Keratinocyte (primary cell): ENCODE measurements around the gene PDCD1LG2. TPM values are rescaled to one million over a fixed set of nuclear protein-coding genes. Genes with fewer than 3 reads are reported as not detected.

Source experiments
- DNase-seq: peaks from one replicate; pipeline ENCODE4 v3.0.0-alpha.2; 2011; ENCODE audit warnings: low read depth, missing footprints, low spot score
- FAIRE-seq: peaks from 2 replicates; lab custom pipeline; 2011; peaks lifted over from hg19 to GRCh38; lab: Jason Lieb, UNC
- H2AFZ ChIP-seq: 2 replicates; pipeline ENCODE4 v1.6.0; 2012; ENCODE audit warnings: low read length, control low read depth, inconsistent platforms; ENCODE audit not compliant: control insufficient read depth
- H3K27ac ChIP-seq: 2 replicates; pipeline ENCODE4 v1.5.1; 2011; ENCODE audit warnings: low read length; ENCODE audit not compliant: control insufficient read depth, insufficient read depth
- H3K27me3 ChIP-seq: 3 replicates; pipeline ENCODE4 v1.6.0; 2011; ENCODE audit warnings: low read length; ENCODE audit not compliant: control insufficient read depth, insufficient read depth; ENCODE audit errors: extremely low read depth
- H3K36me3 ChIP-seq, 2 experiments: 2 replicates in 1 of 2; 3 replicates in 1 of 2; pipeline ENCODE4 v1.5.1; 2011; ENCODE audit warnings: low read length in 2 of 2, mild to moderate bottlenecking in 1 of 2; ENCODE audit not compliant: control insufficient read depth in 2 of 2, insufficient read depth in 2 of 2; ENCODE audit errors: extremely low read depth in 1 of 2
- H3K4me1 ChIP-seq: 3 replicates; pipeline ENCODE4 v1.5.1; 2011; ENCODE audit warnings: low read length; ENCODE audit not compliant: control insufficient read depth, insufficient read depth; ENCODE audit errors: extremely low read depth
- H3K4me2 ChIP-seq: 3 replicates; pipeline ENCODE4 v1.6.0; 2011; ENCODE audit warnings: low read depth, low read length; ENCODE audit not compliant: control insufficient read depth, insufficient read depth; ENCODE audit errors: extremely low read depth
- H3K4me3 ChIP-seq, 3 experiments: fragments of 200-600 bp in 1 of 3; sonication (generic) in 1 of 3; 2 replicates in 2 of 3; 3 replicates in 1 of 3; pipeline ENCODE4 v1.5.1; 2011 to 2016; ENCODE audit warnings: low read length in 3 of 3, mild to moderate bottlenecking in 3 of 3, control low read depth in 2 of 3, inconsistent platforms in 1 of 3, low read depth in 1 of 3, mixed read lengths in 1 of 3, mixed run types in 1 of 3, moderate library complexity in 1 of 3; ENCODE audit not compliant: control insufficient read depth in 2 of 3, insufficient read depth in 2 of 3; ENCODE audit errors: extremely low read depth in 1 of 3
- H3K79me2 ChIP-seq: 2 replicates; pipeline ENCODE4 v1.6.0; 2012; ENCODE audit warnings: low read length; ENCODE audit not compliant: control insufficient read depth, insufficient read depth
- H3K9ac ChIP-seq: 3 replicates; pipeline ENCODE4 v1.6.0; 2011; ENCODE audit warnings: low read length; ENCODE audit not compliant: control insufficient read depth, insufficient read depth; ENCODE audit errors: extremely low read depth
- H3K9me1 ChIP-seq: 3 replicates; pipeline ENCODE4 v1.6.0; 2011; ENCODE audit warnings: low read length; ENCODE audit not compliant: control insufficient read depth, insufficient read depth; ENCODE audit errors: extremely low read depth
- H3K9me3 ChIP-seq: 2 replicates; pipeline ENCODE4 v1.5.1; 2012; ENCODE audit warnings: low read depth, low read length; ENCODE audit not compliant: control insufficient read depth
- H4K20me1 ChIP-seq: 3 replicates; pipeline ENCODE4 v1.6.0; 2011; ENCODE audit warnings: low read length; ENCODE audit not compliant: control insufficient read depth, insufficient read depth; ENCODE audit errors: extremely low read depth
- CTCF ChIP-seq, 3 experiments: IDR thresholded peaks in 1 of 3; conservative IDR thresholded peaks in 1 of 3; optimal IDR thresholded peaks in 1 of 3; 2 replicates in 2 of 3; 3 replicates in 1 of 3; pipeline versions ENCODE3 to v1.5.1; 2011; ENCODE audit warnings: low read length in 3 of 3, mild to moderate bottlenecking in 3 of 3, moderate library complexity in 2 of 3, control low read depth in 1 of 3, inconsistent platforms in 1 of 3; ENCODE audit not compliant: insufficient read depth in 2 of 3; ENCODE audit errors: extremely low read depth in 1 of 3
- EZH2 ChIP-seq: IDR thresholded peaks from one replicate; pipeline ENCODE4 v1.6.1; 2012; ENCODE audit warnings: inconsistent platforms, mild to moderate bottlenecking, low read length, moderate library complexity
- dilution Hi-C: fragments of 300-500 bp; cut with MboI; formaldehyde crosslinking; loops from one replicate; pipeline ENCODE4 v1.7.0; 2020; ENCODE audit warnings: low sequenced_read_pairs; ENCODE audit not compliant: extremely low pct_ligation_motif_present
- polyA plus RNA-seq, 5 experiments: library from polyadenylated mRNA; depleted of rRNA in 3 of 5; stranded (reverse) in 3 of 5; stranded (forward) in 1 of 5; unstranded in 1 of 5; fragments of >200 nt; gene quantifications; 1 replicate in 1 of 5; 2 replicates in 3 of 5; 3 replicates in 1 of 5; pipeline versions ENCODE4 v1.2.1 to v1.2.3, GENCODE V29; 2011 to 2012; ENCODE audit warnings: missing spikeins in 2 of 5, low read depth in 1 of 5, low replicate concordance in 1 of 5

The PDCD1LG2 gene
- polyA plus RNA-seq, 1 donor (not counting 4 experiments of a cell fraction or from before 2014, with no cell fraction given): 20.2 TPM

DNA sequence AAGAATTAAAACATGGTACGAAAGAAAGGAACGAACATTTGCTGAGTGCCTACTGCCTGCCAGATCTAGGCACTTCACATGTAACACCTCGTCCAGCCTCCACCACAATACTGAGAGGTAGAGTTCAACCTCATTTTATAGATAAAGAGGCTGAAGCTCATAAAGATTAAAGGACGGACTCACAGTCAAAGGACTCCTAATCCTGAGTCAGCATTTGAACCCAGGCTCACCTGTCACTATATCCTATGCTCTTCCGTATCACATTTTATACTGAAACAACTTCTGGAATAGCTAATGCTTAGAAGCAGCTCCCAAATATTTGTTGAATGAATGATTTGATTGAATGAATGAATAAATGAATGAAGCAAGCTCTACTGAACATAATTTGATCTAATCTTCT lies 22.5 kb downstream of the PDCD1LG2 start:
- TF ChIP-seq EZH2 (no peak), CTCF (optimal IDR thresholded peaks at IDR 0.05 in 1 of 3, IDR thresholded peaks at IDR 0.05 in 1 of 3, conservative IDR thresholded peaks at IDR 0.05 in 1 of 3; ENCODE audit: extremely low read depth in 1 of 3, insufficient read depth in 2 of 3, low read length in 3 of 3) (no peak)
- no peak overlapping the region for H3K4me3 ChIP-seq
- DNase-seq (no peak), FAIRE-seq (no peak)
- no peak overlapping the region for H3K9ac ChIP-seq
- H3K4me1 ChIP-seq: peaks cover 14% of the 10 kb centered on the region
- H3K27me3 ChIP-seq: no peaks in the 10 kb centered on the region
- peaks cover 8 to 19% of the 10 kb centered on the region in 2 experiments for H3K36me3 ChIP-seq
- peaks cover 3% of the 10 kb centered on the region for H3K9me1 ChIP-seq
- H2AFZ ChIP-seq: no peak overlapping the region
- no peaks in the 10 kb centered on the region for H4K20me1 ChIP-seq
- H3K27ac ChIP-seq: no peak overlapping the region
- H3K4me2 ChIP-seq: no peak overlapping the region
- no peaks in the 10 kb centered on the region for H3K79me2 ChIP-seq
- H3K9me3 ChIP-seq: no peaks in the 10 kb centered on the region
- dilution Hi-C loops: no loop called here

DNA sequence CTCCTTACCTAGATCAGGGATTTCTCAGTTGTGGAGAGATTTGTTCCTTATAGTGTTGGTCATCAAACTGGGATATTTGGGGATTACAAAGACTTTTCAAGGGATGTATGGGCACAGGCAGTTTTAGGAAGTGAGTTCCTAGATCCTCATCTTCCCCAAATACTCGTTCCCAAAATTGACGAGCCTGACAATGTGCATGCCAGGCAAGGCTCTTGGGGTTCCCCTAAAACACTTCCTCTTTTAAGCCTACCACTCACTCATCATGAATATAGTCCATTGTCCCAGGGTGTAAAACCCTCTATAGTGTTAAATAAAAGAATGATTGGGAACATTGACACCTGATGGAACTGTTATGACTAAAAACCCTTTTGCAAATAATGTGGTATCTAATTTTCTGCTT lies 26.4 kb downstream of the PDCD1LG2 start:
- peaks cover 3% of the 10 kb centered on the region for H3K9me1 ChIP-seq
- DNase-seq (no peak), FAIRE-seq (no peak)
- dilution Hi-C loops: no loop called here
- no peaks in the 10 kb centered on the region for H3K27me3 ChIP-seq
- H3K4me1 ChIP-seq: no peaks in the 10 kb centered on the region
- no peaks in the 10 kb centered on the region for H4K20me1 ChIP-seq
- no peak overlapping the region for H3K4me3 ChIP-seq
- no peaks in the 10 kb centered on the region for H3K9me3 ChIP-seq
- no peaks in the 10 kb centered on the region for H3K79me2 ChIP-seq
- H3K4me2 ChIP-seq: no peak overlapping the region
- H3K9ac ChIP-seq: no peak overlapping the region
- no peak overlapping the region for H3K27ac ChIP-seq
- no peak overlapping the region for H2AFZ ChIP-seq
- TF ChIP-seq EZH2 (no peak), CTCF (optimal IDR thresholded peaks at IDR 0.05 in 1 of 3, IDR thresholded peaks at IDR 0.05 in 1 of 3, conservative IDR thresholded peaks at IDR 0.05 in 1 of 3; ENCODE audit: extremely low read depth in 1 of 3, insufficient read depth in 2 of 3, low read length in 3 of 3) (no peak)
- H3K36me3 ChIP-seq: peaks cover 10 to 19% of the 10 kb centered on the region in 2 experiments
